ENCODE results near the gene MED7. TPM values are rescaled to one million over a fixed set of nuclear protein-coding genes. Genes with fewer than 3 reads are reported as not detected.

The MED7 gene
- total and polyA plus RNA-seq, 10 of the 15 experiments (the other 5 are each of a cell fraction or from before 2014, with no cell fraction given), result 9.3 to 47.7 (median 22.7) TPM

- H3K4me2 ChIP-seq (ENCODE audit: control insufficient read depth, insufficient read depth), result peak overlapping the region; percentile 89
- no TSS peak for BruUV-seq (replicated peaks)
- ATAC-seq, result peak; percentile 98
- TF ChIP-seq CREM (IDR thresholded peaks at IDR 0.05; ENCODE audit: low read depth) (peak; percentile 94), NFYB (IDR thresholded peaks at IDR 0.05; ENCODE audit: insufficient read depth, low read depth, low read length) (0 out of 2 replicates have a peak, but pooled peaks have one; percentile 12), RBBP5 (conservative IDR thresholded peaks at IDR 0.05) (no peak), HDGF (IDR thresholded peaks at IDR 0.05) (no peak), PKNOX1 (IDR thresholded peaks at IDR 0.05) (0 out of 2 replicates have a peak, but pooled peaks have one; percentile 23), CREB1 (IDR thresholded peaks at IDR 0.05; ENCODE audit: low read depth) (peak; percentile 72), POLR2AphosphoS2 (IDR thresholded peaks at IDR 0.05; ENCODE audit: low read depth, low read length) (no peak), EED (IDR thresholded peaks at IDR 0.05; ENCODE audit: low read depth) (peak; percentile 97), ZNF207 (IDR thresholded peaks at IDR 0.05; ENCODE audit: borderline replicate concordance) (peak; percentile 15; the same call in 1 of the 2 replicates), SMAD5 (IDR thresholded peaks at IDR 0.05; ENCODE audit: low read depth) (no peak), SP1 (IDR thresholded peaks at IDR 0.05; ENCODE audit: low read depth, low read length) (peak; percentile 83), EGR1 (IDR thresholded peaks at IDR 0.05; ENCODE audit: borderline replicate concordance in 1 of 2, low read depth in 2 of 2, low read length in 2 of 2) (peak in 1 of 2 experiments; percentile 97; a peak in 2 of 3 replicates), SMC3 (IDR thresholded peaks at IDR 0.05; ENCODE audit: borderline replicate concordance, low read length) (no peak; the same call in 1 of the 2 replicates), TBL1XR1 (IDR thresholded peaks at IDR 0.05; ENCODE audit: low read depth, low read length) (peak; percentile 99), SRF (IDR thresholded peaks at IDR 0.05; ENCODE audit: low read depth in 2 of 2, low read length in 2 of 2) (no peak), RUNX3 (IDR thresholded peaks at IDR 0.05; ENCODE audit: low read length) (peak; percentile 99)
- TF ChIP-seq, protein P1, sequence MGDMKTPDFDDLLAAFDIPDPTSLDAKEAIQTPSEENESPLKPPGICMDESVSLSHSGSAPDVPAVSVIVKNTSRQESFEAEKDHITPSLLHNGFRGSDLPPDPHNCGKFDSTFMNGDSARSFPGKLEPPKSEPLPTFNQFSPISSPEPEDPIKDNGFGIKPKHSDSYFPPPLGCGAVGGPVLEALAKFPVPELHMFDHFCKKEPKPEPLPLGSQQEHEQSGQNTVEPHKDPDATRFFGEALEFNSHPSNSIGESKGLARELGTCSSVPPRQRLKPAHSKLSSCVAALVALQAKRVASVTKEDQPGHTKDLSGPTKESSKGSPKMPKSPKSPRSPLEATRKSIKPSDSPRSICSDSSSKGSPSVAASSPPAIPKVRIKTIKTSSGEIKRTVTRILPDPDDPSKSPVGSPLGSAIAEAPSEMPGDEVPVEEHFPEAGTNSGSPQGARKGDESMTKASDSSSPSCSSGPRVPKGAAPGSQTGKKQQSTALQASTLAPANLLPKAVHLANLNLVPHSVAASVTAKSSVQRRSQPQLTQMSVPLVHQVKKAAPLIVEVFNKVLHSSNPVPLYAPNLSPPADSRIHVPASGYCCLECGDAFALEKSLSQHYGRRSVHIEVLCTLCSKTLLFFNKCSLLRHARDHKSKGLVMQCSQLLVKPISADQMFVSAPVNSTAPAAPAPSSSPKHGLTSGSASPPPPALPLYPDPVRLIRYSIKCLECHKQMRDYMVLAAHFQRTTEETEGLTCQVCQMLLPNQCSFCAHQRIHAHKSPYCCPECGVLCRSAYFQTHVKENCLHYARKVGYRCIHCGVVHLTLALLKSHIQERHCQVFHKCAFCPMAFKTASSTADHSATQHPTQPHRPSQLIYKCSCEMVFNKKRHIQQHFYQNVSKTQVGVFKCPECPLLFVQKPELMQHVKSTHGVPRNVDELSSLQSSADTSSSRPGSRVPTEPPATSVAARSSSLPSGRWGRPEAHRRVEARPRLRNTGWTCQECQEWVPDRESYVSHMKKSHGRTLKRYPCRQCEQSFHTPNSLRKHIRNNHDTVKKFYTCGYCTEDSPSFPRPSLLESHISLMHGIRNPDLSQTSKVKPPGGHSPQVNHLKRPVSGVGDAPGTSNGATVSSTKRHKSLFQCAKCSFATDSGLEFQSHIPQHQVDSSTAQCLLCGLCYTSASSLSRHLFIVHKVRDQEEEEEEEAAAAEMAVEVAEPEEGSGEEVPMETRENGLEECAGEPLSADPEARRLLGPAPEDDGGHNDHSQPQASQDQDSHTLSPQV (IDR thresholded peaks at IDR 0.05), result no peak
- TF ChIP-seq, protein P2, sequence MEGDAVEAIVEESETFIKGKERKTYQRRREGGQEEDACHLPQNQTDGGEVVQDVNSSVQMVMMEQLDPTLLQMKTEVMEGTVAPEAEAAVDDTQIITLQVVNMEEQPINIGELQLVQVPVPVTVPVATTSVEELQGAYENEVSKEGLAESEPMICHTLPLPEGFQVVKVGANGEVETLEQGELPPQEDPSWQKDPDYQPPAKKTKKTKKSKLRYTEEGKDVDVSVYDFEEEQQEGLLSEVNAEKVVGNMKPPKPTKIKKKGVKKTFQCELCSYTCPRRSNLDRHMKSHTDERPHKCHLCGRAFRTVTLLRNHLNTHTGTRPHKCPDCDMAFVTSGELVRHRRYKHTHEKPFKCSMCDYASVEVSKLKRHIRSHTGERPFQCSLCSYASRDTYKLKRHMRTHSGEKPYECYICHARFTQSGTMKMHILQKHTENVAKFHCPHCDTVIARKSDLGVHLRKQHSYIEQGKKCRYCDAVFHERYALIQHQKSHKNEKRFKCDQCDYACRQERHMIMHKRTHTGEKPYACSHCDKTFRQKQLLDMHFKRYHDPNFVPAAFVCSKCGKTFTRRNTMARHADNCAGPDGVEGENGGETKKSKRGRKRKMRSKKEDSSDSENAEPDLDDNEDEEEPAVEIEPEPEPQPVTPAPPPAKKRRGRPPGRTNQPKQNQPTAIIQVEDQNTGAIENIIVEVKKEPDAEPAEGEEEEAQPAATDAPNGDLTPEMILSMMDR (IDR thresholded peaks at IDR 0.05 in 2 of 3, conservative IDR thresholded peaks at IDR 0.05 in 1 of 3; ENCODE audit: control insufficient read depth in 2 of 3, extremely low read depth in 1 of 3, insufficient read depth in 1 of 3, low read depth in 3 of 3, low read length in 3 of 3), result no peak
Observed at GRCh38 chr5:157172403-157172802, 29.7 kb upstream of the MED7 start.

More at GRCh38 chr5:157172403-157172802, 29.7 kb upstream of the MED7 start:
- H2AFZ ChIP-seq (ENCODE audit: control insufficient read depth, low read depth, low read length), result peak overlapping the region; percentile 93
- no peaks in the 10 kb centered on the region for H3K36me3 ChIP-seq (ENCODE audit: control insufficient read depth in 2 of 2, insufficient read depth in 2 of 2, low read length in 1 of 2)
- peaks cover 14% of the 10 kb centered on the region for H3K4me1 ChIP-seq (ENCODE audit: control insufficient read depth, insufficient read depth, low read length)
- H3K9ac ChIP-seq (ENCODE audit: control insufficient read depth, insufficient read depth, low read length), result peak overlapping the region; percentile 58; the same call in 1 of the 2 replicates
- ChIA-PET SMC1A (ENCODE audit: uncharacterized antibody, unreplicated experiment) (interaction anchor here (0.8 to 6.3 kb wide), 26 partner anchors 11 to 253 kb away, joined by 3 to 43 read pairs (median 6); partner anchors contain the start of gene MED7), POLR2A (interaction anchor here (0.8 to 2.9 kb wide), 9 partner anchors 12 to 101 kb away, joined by 3 to 15 read pairs (median 8); partner anchors contain the start of gene MED7), RAD21 (ENCODE audit: unreplicated experiment) (interaction anchor here (0.8 to 4.1 kb wide), 22 partner anchors 11 to 111 kb away, joined by 3 to 44 read pairs (median 7); partner anchors contain the start of gene MED7), CTCF (interaction anchor here (0.9 to 2.6 kb wide), 15 partner anchors 10 to 156 kb away, joined by 3 to 28 read pairs (median 4); partner anchors contain the start of gene MED7)
- no peaks in the 10 kb centered on the region for H3K27me3 ChIP-seq (replicated peaks in 1 of 2; ENCODE audit: control insufficient read depth in 2 of 2, insufficient read depth in 2 of 2, low read length in 1 of 2)
- intact Hi-C loops (cut with micrococcal nuclease; ENCODE audit: unreplicated experiment), result loop anchor here (1.0 to 2.0 kb wide), 3 partner anchors 42 to 81 kb away; no protein-coding TSS in a partner anchor
- peak; percentile 94 for FAIRE-seq
- H3K79me2 ChIP-seq (ENCODE audit: control insufficient read depth, insufficient read depth, low read length), result no peaks in the 10 kb centered on the region
- H3K9me3 ChIP-seq (replicated peaks; ENCODE audit: control insufficient read depth, insufficient read depth, low read length), result peaks cover 8% of the 10 kb centered on the region; the same call in 2 of the 3 replicates
- DNase-seq (ENCODE audit: low read depth, low spot score), result peak; percentile 98
- no peaks in the 10 kb centered on the region for H4K20me1 ChIP-seq (ENCODE audit: control insufficient read depth, insufficient read depth)
- H3K4me3 ChIP-seq, result no peak overlapping the region
- H3K27ac ChIP-seq (ENCODE audit: control insufficient read depth, insufficient read depth), result peak overlapping the region; percentile 93
- 0% methylated on average over 2 of the region's 2 CpGs for WGBS (ENCODE audit: insufficient coverage, insufficient replicate concordance, low lambda C conversion rate, missing lambda C conversion rate)
- in situ Hi-C loops (cut with MboI), result no loop called here

Data from GM12878 (cell line).